SK-N-SH (cell line): ENCODE results near the gene POGZ. TPM values are rescaled to one million over a fixed set of nuclear protein-coding genes. Genes with fewer than 3 reads are reported as not detected.

Experiments
- CTCF ChIA-PET: fragments of 300-600, 350-600 bp; formaldehyde crosslinking; extraction: SDS; loops from one replicate; lab custom pipeline; 2021; lab: Yijun Ruan, JAX
- POLR2A ChIA-PET: fragments of 350-600 bp; sonication (Branson Sonifier 250); formaldehyde crosslinking; extraction: SDS; loops from one replicate; lab custom pipeline; 2020; ENCODE audit warnings: antibody characterized with exemption, inconsistent platforms; lab: Yijun Ruan, JAX
- DNase-seq: peaks from one replicate; pipeline ENCODE4 v3.0.0; 2012
- H2AFZ ChIP-seq: fragments of 200-600 bp; sonication (generic); 2 replicates; pipeline ENCODE4 v1.8.1; 2016; ENCODE audit warnings: antibody characterized with exemption, mild to moderate bottlenecking, low read depth
- H3F3A ChIP-seq: fragments of 200-600 bp; sonication (generic); replicated peaks from 2 replicates; pipeline ENCODE3; 2016; ENCODE audit warnings: antibody characterized with exemption, mild to moderate bottlenecking; ENCODE audit not compliant: insufficient read depth
- H3K27ac ChIP-seq, 2 experiments: fragments of 200-500 bp in 1 of 2; fragments of 200-600 bp in 1 of 2; sonication (Bioruptor generic) in 1 of 2; sonication (generic), shearing (Covaris generic) in 1 of 2; 2 replicates each; pipeline versions ENCODE4 v1.5.1 to v1.6.1; 2014 to 2016; ENCODE audit warnings: low read depth in 2 of 2, inconsistent platforms in 1 of 2, low read length in 1 of 2, mild to moderate bottlenecking in 1 of 2, mixed read lengths in 1 of 2
- H3K27me3 ChIP-seq: fragments of 200-600 bp; sonication (generic), shearing (Covaris generic); 2 replicates; pipeline ENCODE4 v1.6.1; 2016; ENCODE audit warnings: mixed run types; ENCODE audit not compliant: insufficient read depth
- H3K36me3 ChIP-seq, 2 experiments: fragments of 200-500 bp in 1 of 2; fragments of 200-600 bp in 1 of 2; sonication (Bioruptor generic) in 1 of 2; sonication (generic) in 1 of 2; replicated peaks in 1 of 2; 2 replicates each; pipeline versions ENCODE3 to v1.5.1; 2014 to 2016; ENCODE audit warnings: low read length in 1 of 2, mild to moderate bottlenecking in 1 of 2; ENCODE audit not compliant: insufficient read depth in 2 of 2, control insufficient read depth in 1 of 2
- H3K4me1 ChIP-seq, 2 experiments: fragments of 200-500 bp in 1 of 2; fragments of 200-600 bp in 1 of 2; sonication (Bioruptor generic) in 1 of 2; sonication (generic), shearing (Covaris generic) in 1 of 2; 2 replicates each; pipeline versions ENCODE4 v1.5.1 to v1.6.1; 2014 to 2016; ENCODE audit warnings: low read depth in 1 of 2, low read length in 1 of 2, mixed run types in 1 of 2; ENCODE audit not compliant: insufficient read depth in 2 of 2, control insufficient read depth in 1 of 2
- H3K4me2 ChIP-seq: fragments of 200-600 bp; sonication (generic), shearing (Covaris generic); 2 replicates; pipeline ENCODE4 v1.6.1; 2017; ENCODE audit warnings: mixed run types
- H3K4me3 ChIP-seq, 2 experiments: fragments of 200-500 bp in 1 of 2; fragments of 200-600 bp in 1 of 2; sonication (Bioruptor generic) in 1 of 2; sonication (generic), shearing (Covaris generic) in 1 of 2; 2 replicates each; pipeline versions ENCODE4 v1.5.1 to v1.8.1; 2014 to 2016; ENCODE audit warnings: low read depth in 2 of 2, inconsistent platforms in 1 of 2, low read length in 1 of 2, mild to moderate bottlenecking in 1 of 2, mixed read lengths in 1 of 2, moderate library complexity in 1 of 2
- H3K79me2 ChIP-seq: fragments of 200-600 bp; sonication (generic); 2 replicates; pipeline ENCODE4 v1.8.1; 2017; ENCODE audit warnings: mild to moderate bottlenecking; ENCODE audit not compliant: insufficient read depth
- H3K9ac ChIP-seq: fragments of 200-600 bp; sonication (generic); 2 replicates; pipeline ENCODE4 v1.6.1; 2017; ENCODE audit warnings: mixed run types
- H3K9me2 ChIP-seq: fragments of 200-600 bp; sonication (generic); 2 replicates; pipeline ENCODE4 v1.6.1; 2017; ENCODE audit warnings: mixed run types
- H3K9me3 ChIP-seq: fragments of 200-600 bp; sonication (generic); 2 replicates; pipeline ENCODE4 v1.6.1; 2017; ENCODE audit warnings: mixed run types, mild to moderate bottlenecking, moderate library complexity
- H4K20me1 ChIP-seq: fragments of 200-600 bp; sonication (generic); 2 replicates; pipeline ENCODE4 v1.6.1; 2017; ENCODE audit warnings: mild to moderate bottlenecking, mixed run types; ENCODE audit not compliant: insufficient read depth
- CHD2 ChIP-seq: fragments of 150-350 bp; IDR thresholded peaks from 2 replicates; pipeline ENCODE4 v1.6.1; 2018; ENCODE audit warnings: low read length; ENCODE audit not compliant: partially characterized antibody
- ELF1 ChIP-seq: IDR thresholded peaks from 2 replicates; pipeline ENCODE4 v1.4.0; 2012
- FOSL2 ChIP-seq: IDR thresholded peaks from 2 replicates; pipeline ENCODE4 v1.4.0; 2012; ENCODE audit warnings: low read depth, mild to moderate bottlenecking, moderate library complexity, borderline replicate concordance
- GABPA ChIP-seq: IDR thresholded peaks from 2 replicates; pipeline ENCODE4 v1.4.0; 2012; ENCODE audit warnings: low read depth, mild to moderate bottlenecking
- JUND ChIP-seq: IDR thresholded peaks from 2 replicates; pipeline ENCODE4 v1.4.0; 2012
- NFIC ChIP-seq: IDR thresholded peaks from 2 replicates; pipeline ENCODE4 v1.4.0; 2012; ENCODE audit warnings: borderline replicate concordance
- NRF1 ChIP-seq: IDR thresholded peaks from 2 replicates; pipeline ENCODE4 v1.6.1; 2012; ENCODE audit warnings: low read depth, mild to moderate bottlenecking, low read length
- RAD21 ChIP-seq: IDR thresholded peaks from 2 replicates; pipeline ENCODE4 v1.6.1; 2012; ENCODE audit warnings: mild to moderate bottlenecking, low read length
- RFX5 ChIP-seq: IDR thresholded peaks from 2 replicates; pipeline ENCODE4 v1.6.1; 2012; ENCODE audit warnings: mild to moderate bottlenecking, improper control_type of control experiment, low read length
- TCF12 ChIP-seq: IDR thresholded peaks from 2 replicates; pipeline ENCODE4 v1.4.0; 2012
- TEAD4 ChIP-seq: IDR thresholded peaks from 2 replicates; pipeline ENCODE4 v1.4.0; 2012; ENCODE audit warnings: mild to moderate bottlenecking, borderline replicate concordance; ENCODE audit not compliant: insufficient read depth
- WGBS: methylation state at CpG from one replicate; pipeline ENCODE4 v1.1.6; 2017; ENCODE audit warnings: low lambda C conversion rate; 5-methylcytosine and 5-hydroxymethylcytosine counted together
- polyA plus RNA-seq, 3 experiments: library from polyadenylated mRNA; depleted of rRNA; stranded (reverse); fragments of >200 nt; gene quantifications; 2 replicates each; pipeline ENCODE4 v1.2.3, GENCODE V29; 2012
- TF ChIP-seq, protein P1 (sequence below): IDR thresholded peaks from 2 replicates; pipeline ENCODE4 v1.4.0; 2012; ENCODE audit warnings: low read depth, borderline replicate concordance
- TF ChIP-seq, protein P2 (sequence below): IDR thresholded peaks from 2 replicates; pipeline ENCODE4; 2012
- TF ChIP-seq, protein P3 (sequence below): IDR thresholded peaks from 2 replicates; pipeline ENCODE4 v1.6.1; 2012; ENCODE audit warnings: mild to moderate bottlenecking, low read depth, low read length, moderate library complexity

Gene POGZ
- polyA plus RNA-seq, 1 of the 3 experiments (the other 2 are of a cell fraction), result 23.9 TPM

DNA sequence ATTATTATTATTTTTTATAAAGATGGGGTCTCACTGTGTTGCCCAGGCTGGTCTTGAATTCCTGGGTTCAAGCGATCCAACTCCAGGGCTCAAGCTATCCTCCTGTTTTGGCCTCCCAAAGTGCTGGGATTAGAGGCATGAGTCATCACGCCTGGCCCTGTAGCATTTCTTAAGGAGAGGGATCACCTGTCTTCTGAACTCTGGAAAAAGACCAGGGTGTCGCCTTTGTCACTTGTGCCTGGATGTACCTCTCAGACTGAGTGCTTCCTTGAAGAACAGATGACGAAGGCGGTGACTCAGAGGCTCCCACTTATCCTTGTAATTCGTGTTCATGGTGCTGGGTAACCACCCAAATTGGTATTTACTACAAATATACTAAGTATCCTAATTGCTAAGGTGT, 49.5 kb upstream of the POGZ start:
- WGBS, result 76% methylated on average over 6 of the region's 6 CpGs
- H3K79me2 ChIP-seq, result no peaks in the 10 kb centered on the region
- H3K36me3 ChIP-seq, result no peaks in the 10 kb centered on the region
- H3K4me2 ChIP-seq, result no peak overlapping the region
- no peak for DNase-seq
- no peaks in the 10 kb centered on the region for H4K20me1 ChIP-seq
- H2AFZ ChIP-seq, result no peak overlapping the region
- no peak overlapping the region for H3K4me3 ChIP-seq
- H3K27ac ChIP-seq, result no peak overlapping the region
- H3K27me3 ChIP-seq, result peaks cover 15% of the 10 kb centered on the region; the same call in 1 of the 2 replicates
- no peak for TF ChIP-seq FOSL2
- TF ChIP-seq TCF12, result no peak
- no peak for TF ChIP-seq RAD21
- TF ChIP-seq, protein P1, sequence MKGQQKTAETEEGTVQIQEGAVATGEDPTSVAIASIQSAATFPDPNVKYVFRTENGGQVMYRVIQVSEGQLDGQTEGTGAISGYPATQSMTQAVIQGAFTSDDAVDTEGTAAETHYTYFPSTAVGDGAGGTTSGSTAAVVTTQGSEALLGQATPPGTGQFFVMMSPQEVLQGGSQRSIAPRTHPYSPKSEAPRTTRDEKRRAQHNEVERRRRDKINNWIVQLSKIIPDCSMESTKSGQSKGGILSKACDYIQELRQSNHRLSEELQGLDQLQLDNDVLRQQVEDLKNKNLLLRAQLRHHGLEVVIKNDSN, result no peak
- no peak for TF ChIP-seq NFIC
- TF ChIP-seq RFX5, result no peak
- TF ChIP-seq, protein P2, sequence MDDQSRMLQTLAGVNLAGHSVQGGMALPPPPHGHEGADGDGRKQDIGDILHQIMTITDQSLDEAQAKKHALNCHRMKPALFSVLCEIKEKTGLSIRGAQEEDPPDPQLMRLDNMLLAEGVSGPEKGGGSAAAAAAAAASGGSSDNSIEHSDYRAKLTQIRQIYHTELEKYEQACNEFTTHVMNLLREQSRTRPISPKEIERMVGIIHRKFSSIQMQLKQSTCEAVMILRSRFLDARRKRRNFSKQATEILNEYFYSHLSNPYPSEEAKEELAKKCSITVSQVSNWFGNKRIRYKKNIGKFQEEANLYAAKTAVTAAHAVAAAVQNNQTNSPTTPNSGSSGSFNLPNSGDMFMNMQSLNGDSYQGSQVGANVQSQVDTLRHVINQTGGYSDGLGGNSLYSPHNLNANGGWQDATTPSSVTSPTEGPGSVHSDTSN, result no peak
- no peak for TF ChIP-seq TEAD4
- H3K9ac ChIP-seq, result no peak overlapping the region
- CTCF ChIA-PET, result no interaction called here
- POLR2A ChIA-PET, result no interaction called here
- peaks cover 9% of the 10 kb centered on the region for H3F3A ChIP-seq
- H3K9me2 ChIP-seq, result no peaks in the 10 kb centered on the region
- peaks cover 4 to 24% of the 10 kb centered on the region in 2 experiments; a peak in 1 of 4 replicates for H3K4me1 ChIP-seq
- no peaks in the 10 kb centered on the region for H3K9me3 ChIP-seq

DNA sequence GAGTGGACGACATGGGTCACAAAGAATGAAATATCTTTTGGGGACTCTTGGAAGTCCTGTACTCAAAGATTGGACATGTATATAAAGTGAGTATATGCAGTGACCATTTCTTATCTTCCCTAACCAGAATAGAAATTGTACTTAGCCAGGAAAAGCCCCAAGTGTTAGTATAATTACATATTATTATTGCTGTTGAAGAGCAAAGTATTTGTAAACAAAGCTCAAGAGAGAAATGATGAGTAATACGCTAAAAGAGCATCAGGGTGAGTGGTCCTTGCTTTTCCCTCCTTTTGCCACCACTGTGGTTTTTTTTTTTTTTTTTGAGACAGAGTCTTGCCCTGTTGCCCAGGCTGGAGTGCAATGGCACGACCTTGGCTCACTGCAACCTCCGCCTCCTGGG, 45.5 kb upstream of the POGZ start:
- no peak for DNase-seq
- Histone ChIP-seq H3K4me3 (no peak overlapping the region), H4K20me1 (no peaks in the 10 kb centered on the region), H3K36me3 (no peaks in the 10 kb centered on the region), H2AFZ (no peak overlapping the region), H3K4me2 (no peak overlapping the region), H3K9ac (no peak overlapping the region), H3K9me2 (no peaks in the 10 kb centered on the region), H3K27me3 (peaks cover 4% of the 10 kb centered on the region; the same call in 1 of the 2 replicates), H3K79me2 (no peaks in the 10 kb centered on the region), H3F3A (no peaks in the 10 kb centered on the region), H3K27ac (no peak overlapping the region), H3K4me1 (no peaks in the 10 kb centered on the region), H3K9me3 (no peaks in the 10 kb centered on the region)
- ChIA-PET POLR2A (no interaction called here), CTCF (no interaction called here)
- TF ChIP-seq ELF1, result no peak
- no peak for TF ChIP-seq GABPA
- TF ChIP-seq JUND, result no peak
- TF ChIP-seq CHD2, result no peak
- TF ChIP-seq, protein P3, sequence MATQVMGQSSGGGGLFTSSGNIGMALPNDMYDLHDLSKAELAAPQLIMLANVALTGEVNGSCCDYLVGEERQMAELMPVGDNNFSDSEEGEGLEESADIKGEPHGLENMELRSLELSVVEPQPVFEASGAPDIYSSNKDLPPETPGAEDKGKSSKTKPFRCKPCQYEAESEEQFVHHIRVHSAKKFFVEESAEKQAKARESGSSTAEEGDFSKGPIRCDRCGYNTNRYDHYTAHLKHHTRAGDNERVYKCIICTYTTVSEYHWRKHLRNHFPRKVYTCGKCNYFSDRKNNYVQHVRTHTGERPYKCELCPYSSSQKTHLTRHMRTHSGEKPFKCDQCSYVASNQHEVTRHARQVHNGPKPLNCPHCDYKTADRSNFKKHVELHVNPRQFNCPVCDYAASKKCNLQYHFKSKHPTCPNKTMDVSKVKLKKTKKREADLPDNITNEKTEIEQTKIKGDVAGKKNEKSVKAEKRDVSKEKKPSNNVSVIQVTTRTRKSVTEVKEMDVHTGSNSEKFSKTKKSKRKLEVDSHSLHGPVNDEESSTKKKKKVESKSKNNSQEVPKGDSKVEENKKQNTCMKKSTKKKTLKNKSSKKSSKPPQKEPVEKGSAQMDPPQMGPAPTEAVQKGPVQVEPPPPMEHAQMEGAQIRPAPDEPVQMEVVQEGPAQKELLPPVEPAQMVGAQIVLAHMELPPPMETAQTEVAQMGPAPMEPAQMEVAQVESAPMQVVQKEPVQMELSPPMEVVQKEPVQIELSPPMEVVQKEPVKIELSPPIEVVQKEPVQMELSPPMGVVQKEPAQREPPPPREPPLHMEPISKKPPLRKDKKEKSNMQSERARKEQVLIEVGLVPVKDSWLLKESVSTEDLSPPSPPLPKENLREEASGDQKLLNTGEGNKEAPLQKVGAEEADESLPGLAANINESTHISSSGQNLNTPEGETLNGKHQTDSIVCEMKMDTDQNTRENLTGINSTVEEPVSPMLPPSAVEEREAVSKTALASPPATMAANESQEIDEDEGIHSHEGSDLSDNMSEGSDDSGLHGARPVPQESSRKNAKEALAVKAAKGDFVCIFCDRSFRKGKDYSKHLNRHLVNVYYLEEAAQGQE, result no peak
- TF ChIP-seq NRF1, result no peak
- 71% methylated on average over 4 of the region's 4 CpGs for WGBS
